MM.1S (cell line): ENCODE measurements around the gene ZBTB32.

ENCODE experiments used
- DNase-seq: peaks from one replicate; pipeline ENCODE4 v3.0.0-alpha.2; 2015
- H2AFZ ChIP-seq: fragments of 300-600 bp; sonication (generic); 2 replicates; pipeline ENCODE4 v1.6.0; 2016; ENCODE audit warnings: antibody characterized with exemption, low read length
- H3F3A ChIP-seq: fragments of 300-600 bp; sonication (generic); 2 replicates; pipeline ENCODE4 v1.6.1; 2016; ENCODE audit warnings: mild to moderate bottlenecking, antibody characterized with exemption, low read length, moderate library complexity, mixed read lengths; ENCODE audit not compliant: insufficient read depth
- H3K27ac ChIP-seq: fragments of 300-600 bp; sonication (generic); 2 replicates; pipeline ENCODE4 v1.5.1; 2016; ENCODE audit warnings: mild to moderate bottlenecking, low read length
- H3K27me3 ChIP-seq: fragments of 300-600 bp; sonication (generic); replicated peaks from 2 replicates; pipeline ENCODE4 v1.6.0; 2016; ENCODE audit warnings: low read length; ENCODE audit not compliant: insufficient read depth
- H3K36me3 ChIP-seq: fragments of 300-600 bp; sonication (generic); replicated peaks from 2 replicates; pipeline ENCODE4 v1.6.1; 2016; ENCODE audit warnings: mild to moderate bottlenecking, low read length, mixed read lengths; ENCODE audit not compliant: insufficient read depth
- H3K4me1 ChIP-seq: fragments of 300-600 bp; sonication (generic); 2 replicates; pipeline ENCODE4 v1.6.1; 2016; ENCODE audit warnings: low read length, mixed read lengths
- H3K4me2 ChIP-seq: fragments of 300-600 bp; sonication (generic); 2 replicates; pipeline ENCODE4 v1.6.0; 2016; ENCODE audit warnings: low read depth, low read length
- H3K4me3 ChIP-seq: fragments of 300-600 bp; sonication (generic); 2 replicates; pipeline ENCODE4 v1.5.1; 2016; ENCODE audit warnings: low read length, mixed read lengths
- H3K79me2 ChIP-seq: fragments of 300-600 bp; sonication (generic); 2 replicates; pipeline ENCODE4 v1.6.1; 2016; ENCODE audit warnings: mixed run types, low read length, mixed read lengths
- H3K9ac ChIP-seq: fragments of 300-600 bp; sonication (generic); 2 replicates; pipeline ENCODE4 v1.6.1; 2016; ENCODE audit warnings: low read length, mixed read lengths
- H3K9me2 ChIP-seq: fragments of 300-600 bp; sonication (generic); replicated peaks from 2 replicates; pipeline ENCODE4 v1.6.1; 2016; ENCODE audit warnings: mild to moderate bottlenecking, low read length, mixed read lengths; ENCODE audit not compliant: insufficient read depth
- H3K9me3 ChIP-seq: fragments of 300-600 bp; sonication (generic); replicated peaks from 2 replicates; pipeline ENCODE4 v1.6.1; 2016; ENCODE audit warnings: mild to moderate bottlenecking, low read length, mixed read lengths; ENCODE audit not compliant: insufficient read depth
- H4K20me1 ChIP-seq: fragments of 300-600 bp; sonication (generic); 2 replicates; pipeline ENCODE4 v1.6.1; 2016; ENCODE audit warnings: mild to moderate bottlenecking, low read length, moderate library complexity, mixed read lengths; ENCODE audit not compliant: insufficient read depth
- CTCF ChIP-seq: fragments of 300-600 bp; sonication (generic); IDR thresholded peaks from 2 replicates; pipeline ENCODE4 v1.5.1; 2016; ENCODE audit warnings: antibody characterized with exemption, low read length, mixed read lengths
- EZH2 ChIP-seq: fragments of 300-600 bp; sonication (generic); optimal IDR thresholded peaks from 2 replicates; pipeline ENCODE3; 2017; ENCODE audit warnings: low read depth, mild to moderate bottlenecking, antibody characterized with exemption, low read length, mixed read lengths
- EZH2phosphoT487 ChIP-seq: fragments of 300-600 bp; sonication (generic); IDR thresholded peaks from 2 replicates; pipeline ENCODE4 v1.6.1; 2018; ENCODE audit warnings: antibody characterized with exemption, low read length

ZBTB32 gene

GRCh38 chr19:35720163-35720524 is 15.8 kb downstream of the ZBTB32 start:
- Histone ChIP-seq H3K27me3 (no peaks in the 10 kb centered on the region), H2AFZ (no peak overlapping the region), H4K20me1 (no peaks in the 10 kb centered on the region), H3K36me3 (no peaks in the 10 kb centered on the region), H3K4me2 (no peak overlapping the region), H3K4me3 (no peak overlapping the region), H3K9me2 (no peaks in the 10 kb centered on the region), H3K9ac (no peak overlapping the region), H3F3A (peaks cover 7% of the 10 kb centered on the region; the same call in 1 of the 2 replicates), H3K27ac (no peak overlapping the region), H3K9me3 (no peaks in the 10 kb centered on the region), H3K79me2 (peaks cover 40% of the 10 kb centered on the region), H3K4me1 (peaks cover 9% of the 10 kb centered on the region; the same call in 1 of the 2 replicates)
- DNase-seq, result no peak
- no peak for TF ChIP-seq EZH2phosphoT487
- TF ChIP-seq CTCF, result no peak
- no peak for TF ChIP-seq EZH2

- no peak for DNase-seq
- H3K27me3 ChIP-seq, result no peaks in the 10 kb centered on the region
- no peaks in the 10 kb centered on the region for H3K9me2 ChIP-seq
- peaks cover 7% of the 10 kb centered on the region; the same call in 1 of the 2 replicates for H3F3A ChIP-seq
- peaks cover 9% of the 10 kb centered on the region; the same call in 1 of the 2 replicates for H3K4me1 ChIP-seq
- H2AFZ ChIP-seq, result no peak overlapping the region
- H3K9me3 ChIP-seq, result no peaks in the 10 kb centered on the region
- H3K4me2 ChIP-seq, result no peak overlapping the region
- no peaks in the 10 kb centered on the region for H4K20me1 ChIP-seq
- H3K4me3 ChIP-seq, result no peak overlapping the region
- no peak overlapping the region for H3K9ac ChIP-seq
- TF ChIP-seq EZH2 (no peak), EZH2phosphoT487 (no peak), CTCF (no peak)
- peaks cover 40% of the 10 kb centered on the region for H3K79me2 ChIP-seq
- H3K36me3 ChIP-seq, result 0 out of 2 replicates have a peak, but pooled peaks cover under 1% of the 10 kb centered on the region
- no peak overlapping the region for H3K27ac ChIP-seq
These were observed 16.3 kb downstream of the ZBTB32 start for GRCh38 chr19:35720648-35721047.

GRCh38 chr19:35721374-35721773 is 17.0 kb downstream of the ZBTB32 start:
- Histone ChIP-seq H3K79me2 (peaks cover 40% of the 10 kb centered on the region), H4K20me1 (no peaks in the 10 kb centered on the region), H3K4me2 (no peak overlapping the region), H3K36me3 (0 out of 2 replicates have a peak, but pooled peaks cover 6% of the 10 kb centered on the region), H3K9me3 (no peaks in the 10 kb centered on the region), H3K9ac (no peak overlapping the region), H3K27ac (no peak overlapping the region), H2AFZ (no peak overlapping the region), H3K4me3 (no peak overlapping the region), H3K9me2 (no peaks in the 10 kb centered on the region), H3K27me3 (no peaks in the 10 kb centered on the region), H3K4me1 (0 out of 2 replicates have a peak, but pooled peaks cover 4% of the 10 kb centered on the region), H3F3A (peaks cover 4% of the 10 kb centered on the region; the same call in 1 of the 2 replicates)
- TF ChIP-seq CTCF (no peak), EZH2phosphoT487 (no peak), EZH2 (no peak)
- no peak for DNase-seq
